Superior temporal gyrus (tissue), 1 donor: Measurements from ENCODE around the gene MLLT10.
A peak's percentile ranks its signal among the peaks of the same experiment; 100 is the strongest.
"Not testable (repeated sequence)": the region's sequence is repeated elsewhere in the genome, so short reads cannot be mapped to it uniquely, and the experiment has no call there.

Source experiments
- DNase-seq: peaks from one replicate; pipeline ENCODE4 v3.0.0-alpha.2; 2016; ENCODE audit errors: extremely low spot score

Gene MLLT10

GRCh38 chr10:21527598-21528235, 6.3 kb upstream of the MLLT10 start:
- DNase-seq = peak; percentile 87

DNA sequence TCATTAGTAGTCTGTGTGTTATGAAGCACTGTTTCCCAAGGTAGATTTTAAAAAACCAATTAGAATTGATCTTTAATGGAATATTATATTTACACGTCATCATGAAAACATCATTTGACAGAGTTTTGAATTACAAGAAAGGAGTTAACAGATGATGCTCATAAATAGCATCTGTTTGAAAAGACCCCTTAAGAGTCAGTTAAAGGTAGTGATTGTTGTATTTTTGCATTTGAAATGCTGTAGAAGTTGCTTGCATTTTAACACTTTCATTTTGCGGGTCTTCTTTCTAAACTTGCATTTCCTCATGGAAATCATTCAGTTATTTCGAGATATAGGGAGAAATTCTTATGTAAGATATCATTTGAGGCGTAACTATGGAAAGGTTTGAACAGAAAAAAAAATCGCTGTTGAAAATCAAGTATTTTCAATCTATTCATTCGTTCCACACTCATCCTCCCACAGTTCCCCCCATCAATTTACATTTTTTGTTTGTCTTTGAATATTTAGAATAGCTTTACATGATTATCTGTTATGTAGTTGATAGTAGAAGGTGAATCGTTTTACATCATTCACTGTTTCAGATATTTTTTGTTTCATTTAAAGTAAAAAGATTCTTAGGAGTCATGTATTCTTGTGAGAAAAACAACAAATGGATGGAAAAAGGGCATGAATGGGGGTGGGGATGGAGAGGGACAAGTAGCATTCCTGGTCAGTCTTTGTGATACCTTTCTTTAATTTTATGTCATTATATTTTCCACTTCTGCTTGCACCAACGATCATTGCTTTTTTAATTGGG, 5.6 kb upstream of the MLLT10 start:
- DNase-seq = no peak

DNA sequence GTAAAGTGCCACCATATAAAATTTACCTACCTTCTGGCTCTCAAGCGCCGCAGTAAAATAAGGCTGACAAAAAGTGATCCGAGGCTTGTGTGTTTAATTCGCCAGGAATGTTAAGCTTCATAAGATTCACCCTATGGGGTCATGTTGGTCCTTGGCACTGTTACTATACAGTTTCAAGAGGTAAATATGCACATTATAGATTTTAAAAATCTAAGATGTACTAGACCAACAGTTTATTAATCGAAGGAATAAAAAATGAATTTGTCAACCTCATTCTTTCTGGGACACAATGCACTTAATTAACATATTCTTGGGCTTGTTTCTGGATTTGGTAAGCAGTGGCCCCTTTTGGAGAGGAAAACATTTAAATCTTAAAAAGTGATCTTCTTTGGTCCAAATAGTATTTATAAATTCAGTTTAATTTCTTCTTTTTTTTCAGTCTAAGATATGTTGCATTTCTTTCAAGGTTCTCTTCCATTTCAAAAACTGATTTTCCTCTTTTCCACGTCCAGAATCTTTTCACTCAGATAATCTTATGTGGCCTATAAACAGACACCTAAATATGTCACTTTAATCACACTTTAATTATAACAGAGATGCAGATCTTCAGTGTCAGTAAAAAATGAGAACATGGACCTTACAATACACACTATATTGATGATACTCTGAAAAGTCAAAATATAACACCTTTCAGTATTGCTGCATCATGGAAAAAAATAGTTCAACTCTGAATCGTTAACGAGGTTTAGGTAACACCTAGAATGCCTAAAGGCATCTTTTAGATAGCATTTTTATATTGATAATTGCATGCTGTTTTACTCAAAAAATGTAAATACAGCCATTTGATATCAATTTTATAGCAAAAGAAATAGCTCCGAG, 4.8 kb upstream of the MLLT10 start:
- peak; percentile 75 for DNase-seq

- DNase-seq = no peak
Observed at GRCh38 chr10:21530168-21530567, 3.9 kb upstream of the MLLT10 start.

GRCh38 chr10:21530641-21531040, 3.4 kb upstream of the MLLT10 start:
- DNase-seq = no peak

GRCh38 chr10:21531164-21531563, 2.9 kb upstream of the MLLT10 start:
- no peak for DNase-seq

GRCh38 chr10:21532694-21533466, 1.2 kb upstream of the MLLT10 start:
- peak; percentile 85 for DNase-seq

DNA sequence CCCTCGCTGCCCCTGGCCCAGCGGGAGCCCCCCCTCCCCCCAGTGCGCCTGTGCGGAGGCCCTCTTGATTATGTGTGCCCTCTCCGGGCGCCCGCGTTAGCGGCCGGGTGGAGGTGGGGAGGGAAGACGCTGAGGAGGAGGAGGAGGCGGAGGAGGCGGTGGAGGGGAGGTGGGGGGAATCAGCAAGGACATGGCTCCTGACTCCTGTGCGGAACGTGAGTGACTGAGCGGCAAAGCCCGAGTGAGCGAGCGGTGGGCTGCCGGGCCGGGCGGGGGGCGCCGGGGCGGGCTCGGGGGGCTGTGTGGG, 201 bp downstream of the MLLT10 start:
- DNase-seq = no peak

DNA sequence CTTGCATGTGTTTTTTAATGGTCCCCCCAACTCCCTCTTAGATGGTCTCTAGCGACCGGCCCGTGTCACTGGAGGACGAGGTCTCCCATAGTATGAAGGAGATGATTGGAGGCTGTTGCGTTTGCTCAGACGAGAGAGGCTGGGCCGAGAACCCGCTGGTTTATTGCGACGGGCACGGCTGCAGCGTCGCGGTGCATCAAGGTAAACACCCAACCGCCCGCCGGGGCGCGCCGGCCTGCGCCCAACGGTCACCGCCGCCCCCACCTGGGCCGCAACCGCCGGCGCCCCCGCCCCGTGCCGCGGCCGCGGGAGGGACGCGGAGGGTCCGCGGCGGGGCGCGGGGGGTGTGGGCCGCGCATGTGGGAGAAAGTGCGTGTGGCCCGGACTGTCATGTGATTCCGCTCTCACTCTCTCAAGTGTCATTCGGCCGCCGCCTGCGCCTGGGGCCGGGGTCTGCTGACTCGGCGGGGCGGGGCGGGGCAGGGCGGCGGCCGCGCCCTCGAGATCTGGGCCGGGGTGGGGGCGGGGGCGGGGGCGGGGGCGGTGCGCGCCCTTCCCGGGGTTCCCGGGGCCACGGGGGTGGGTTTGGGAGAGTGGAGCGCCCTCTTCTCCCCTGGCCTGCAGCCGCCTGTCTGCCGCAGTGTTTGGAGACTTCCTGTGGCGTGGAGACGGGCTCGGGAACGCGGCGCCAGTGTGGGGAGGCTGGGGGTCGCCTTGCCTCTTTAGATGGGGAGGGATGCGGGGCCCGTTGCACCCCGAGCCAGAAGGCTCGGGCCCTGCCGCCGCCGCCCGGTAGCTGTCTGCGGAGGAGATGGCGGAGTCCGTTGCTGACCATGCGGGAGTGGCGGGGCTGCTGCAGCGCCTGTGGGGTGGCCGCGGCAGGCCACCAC, 817 bp downstream of the MLLT10 start:
- DNase-seq = peak; percentile 53

DNA sequence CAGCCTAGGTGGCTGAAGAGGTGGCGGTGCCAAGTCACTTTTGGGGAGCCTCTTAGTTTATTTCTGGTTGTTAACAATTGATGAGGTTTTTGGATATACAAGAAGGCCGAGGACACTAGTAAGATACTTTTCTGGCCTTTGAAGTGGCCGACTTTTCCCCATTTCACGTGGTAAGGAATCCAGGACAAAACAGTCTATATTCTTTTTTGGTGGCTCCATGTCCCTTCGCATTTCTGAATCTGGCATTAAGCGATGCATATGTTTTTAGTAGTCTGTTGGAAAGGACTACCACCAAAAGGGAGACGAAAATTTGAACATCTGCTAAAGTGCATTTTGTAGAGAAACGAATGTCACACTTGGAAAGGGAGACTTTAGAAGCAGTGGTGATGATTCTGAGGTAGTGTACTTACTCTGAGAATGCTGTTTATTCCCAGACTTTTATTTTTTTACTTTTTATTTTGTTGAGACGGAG, 1.5 kb downstream of the MLLT10 start:
- peak; percentile 42 for DNase-seq

DNA sequence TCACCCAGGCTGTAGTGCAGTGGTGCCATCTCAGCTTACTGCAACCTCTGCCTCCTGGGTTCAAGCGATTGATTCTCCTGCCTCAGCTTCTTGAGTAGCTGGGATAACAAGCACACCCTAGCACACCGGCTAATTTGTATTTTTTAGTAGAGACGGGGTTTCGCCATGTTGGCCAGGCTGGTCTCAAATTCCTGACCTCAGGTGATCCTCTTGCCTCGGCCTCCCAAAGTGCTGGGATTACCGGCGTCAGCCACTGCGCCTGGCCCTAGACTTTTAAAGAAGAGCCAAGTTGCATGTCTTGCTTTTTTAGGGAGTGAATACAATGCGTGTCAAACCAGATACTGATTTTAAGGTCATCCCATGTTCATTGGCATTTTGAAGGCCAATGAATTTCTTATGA, 1.9 kb downstream of the MLLT10 start:
- not testable (repeated sequence) for DNase-seq

DNA sequence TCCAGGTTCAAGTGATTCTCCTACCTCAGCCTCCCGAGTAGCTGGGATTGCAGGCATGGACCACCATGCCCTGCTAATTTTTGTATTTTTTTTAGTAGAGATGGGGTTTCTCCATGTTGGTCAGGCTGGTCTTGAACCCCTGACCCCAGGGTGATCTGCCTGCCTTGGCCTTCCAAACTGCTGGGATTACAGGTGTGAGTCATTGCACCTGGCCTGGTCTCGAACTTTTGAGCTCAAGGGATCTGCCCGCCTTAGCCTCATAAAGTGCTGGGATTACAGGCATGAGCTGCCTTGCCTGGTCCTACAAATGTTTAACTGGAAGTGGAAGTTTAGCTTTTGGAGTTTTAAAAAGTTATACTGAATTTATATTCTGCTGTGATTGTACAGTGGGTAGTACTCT, 2.8 kb downstream of the MLLT10 start:
- DNase-seq = no peak

DNA sequence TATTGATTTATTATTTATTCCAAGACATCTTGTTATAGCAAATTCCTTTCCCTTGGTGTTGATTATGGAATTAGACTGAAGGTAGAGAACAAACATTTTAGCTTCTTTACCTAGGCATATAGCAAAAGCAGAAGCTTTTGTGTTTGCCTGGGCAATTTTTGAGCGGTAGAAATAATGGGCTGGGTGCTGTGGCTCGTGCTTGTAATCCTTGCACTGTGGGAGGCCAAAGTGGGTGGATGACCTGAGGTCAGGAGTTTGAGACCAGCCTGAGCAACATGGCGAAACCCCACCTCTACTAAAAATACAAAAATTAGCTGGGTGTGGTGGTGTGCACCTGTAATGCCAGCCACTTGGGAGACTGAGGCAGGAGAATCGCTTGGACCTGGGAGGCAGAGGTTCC, 6.7 kb downstream of the MLLT10 start:
- not testable (repeated sequence) for DNase-seq

GRCh38 chr10:21547246-21547645, 13.2 kb downstream of the MLLT10 start:
- DNase-seq = no peak

DNA sequence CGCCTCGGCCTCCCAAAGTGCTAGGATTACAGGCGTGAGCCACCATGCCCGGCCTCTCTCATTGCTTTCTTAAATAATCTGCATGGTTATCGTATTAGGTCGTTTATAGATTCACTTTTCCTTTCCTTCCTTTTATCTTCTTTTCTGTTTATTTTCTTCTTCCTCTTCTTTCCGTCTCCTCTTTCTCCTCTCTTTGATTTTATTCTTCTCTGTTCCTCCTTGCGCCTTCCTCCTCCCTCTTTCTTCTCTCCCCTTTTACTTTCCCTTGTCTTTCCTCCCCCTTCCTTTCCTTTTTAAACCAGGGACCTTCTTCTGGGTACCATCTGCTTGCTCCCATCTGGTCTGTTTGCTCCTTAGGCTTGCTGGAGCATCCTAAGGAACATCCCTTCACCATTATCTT, 18.6 kb downstream of the MLLT10 start:
- no peak for DNase-seq

- DNase-seq = no peak
Observed at GRCh38 chr10:21556527-21556926, 22.5 kb downstream of the MLLT10 start.

- not testable (repeated sequence) for DNase-seq
Observed at GRCh38 chr10:21558984-21559383, 25.0 kb downstream of the MLLT10 start.

- no peak for DNase-seq
Observed at GRCh38 chr10:21570761-21571521, 36.9 kb downstream of the MLLT10 start.

DNA sequence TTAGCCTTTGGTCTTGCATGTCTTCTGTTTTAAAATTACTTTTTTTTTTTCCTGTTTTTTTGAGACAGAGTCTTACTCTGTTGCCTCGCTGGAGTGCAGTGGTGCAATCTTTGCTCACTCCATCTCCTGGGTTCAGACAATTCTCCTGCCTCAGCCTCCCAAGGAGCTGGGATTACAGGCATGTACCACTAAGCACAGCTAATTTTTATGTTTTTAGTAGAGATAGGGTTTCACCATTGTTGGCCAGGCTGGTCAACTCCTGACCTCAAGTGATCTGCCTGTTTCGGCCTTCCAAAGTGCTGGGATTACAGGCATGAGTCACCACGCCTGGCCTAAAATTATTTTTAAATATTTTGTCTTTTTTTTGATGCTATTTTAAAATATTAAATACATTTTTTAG, 38.5 kb downstream of the MLLT10 start:
- DNase-seq = no peak

DNA sequence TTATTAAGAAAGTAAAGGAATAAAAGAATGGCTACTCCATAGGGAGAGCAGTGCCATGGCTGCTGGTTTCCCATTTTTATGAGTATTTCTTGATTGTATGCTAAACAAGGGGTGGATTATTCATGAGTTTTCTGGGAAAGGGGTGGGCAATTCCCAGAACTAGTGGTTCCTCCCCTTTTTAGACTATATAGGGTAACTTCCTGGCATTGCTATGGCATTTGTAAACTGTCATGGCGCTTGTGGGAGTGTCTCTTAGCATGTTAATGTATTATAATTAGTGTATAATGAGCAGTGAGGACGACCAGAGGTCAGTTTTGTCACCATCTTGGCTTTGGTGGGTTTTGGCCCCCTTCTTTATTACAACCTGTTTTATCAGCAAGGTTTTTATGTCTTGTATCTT, 40.5 kb downstream of the MLLT10 start:
- DNase-seq = not testable (repeated sequence)
